ENCODE data around the gene BICD2. TPM values are rescaled to one million over a fixed set of nuclear protein-coding genes. Genes with fewer than 3 reads are reported as not detected.

The BICD2 gene
- total and polyA plus RNA-seq, 2 donors (not counting 1 experiment from before 2014, with no cell fraction given), result 33.2 to 49.5 TPM

DNA sequence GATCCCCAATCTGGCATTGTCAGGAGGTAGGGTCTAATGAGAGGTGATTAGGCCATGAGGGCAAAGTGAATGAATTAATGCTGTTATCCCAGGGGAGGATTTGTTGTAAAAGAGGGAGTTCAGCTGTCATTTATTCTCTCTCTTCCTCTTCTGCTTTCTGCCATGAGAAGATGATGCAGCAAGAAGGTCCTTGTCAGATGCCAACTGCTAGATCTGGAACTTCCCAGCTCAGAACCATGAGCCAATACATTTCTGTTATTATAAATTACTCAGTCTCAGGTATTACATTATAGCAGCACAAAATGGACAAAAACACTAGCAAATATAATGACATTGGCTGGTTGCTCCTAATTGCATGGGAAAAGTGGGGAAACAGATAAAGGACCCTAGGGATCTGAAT is 15.6 kb upstream of the BICD2 start:
- no peak overlapping the region for H2AFZ ChIP-seq (ENCODE audit: insufficient read depth, low read depth, low read length, poor library complexity, severe bottlenecking)
- H3K36me3 ChIP-seq (replicated peaks in 1 of 2; ENCODE audit: control extremely low read depth in 1 of 2, control insufficient read depth in 1 of 2, extremely low read depth in 1 of 2, insufficient read depth in 2 of 2, low read length in 1 of 2), result no peaks in the 10 kb centered on the region
- no peaks in the 10 kb centered on the region for H4K20me1 ChIP-seq (ENCODE audit: control insufficient read depth, insufficient read depth, low read length, poor library complexity, severe bottlenecking)
- peaks cover 5% of the 10 kb centered on the region for H3K4me1 Mint-ChIP-seq
- H3K27me3 ChIP-seq (replicated peaks in 1 of 4; ENCODE audit: control extremely low read depth in 1 of 4, control insufficient read depth in 3 of 4, insufficient read depth in 4 of 4, low read length in 3 of 4), result no peaks in the 10 kb centered on the region
- H3K9ac ChIP-seq (ENCODE audit: low read length), result no peak overlapping the region
- TF ChIP-seq CTCF (IDR thresholded peaks at IDR 0.05), result no peak
- TF ChIP-seq EZH2 (IDR thresholded peaks at IDR 0.05; ENCODE audit: borderline replicate concordance, insufficient read depth, low read depth, low read length, poor library complexity, severe bottlenecking), result no peak
- H3K79me2 ChIP-seq (ENCODE audit: control insufficient read depth, insufficient read depth, low read length), result no peaks in the 10 kb centered on the region
- H3K4me3 Mint-ChIP-seq, result no peak overlapping the region
- ChIA-PET POLR2A (interaction anchor here (0.6 to 1.0 kb wide), 2 partner anchors 13 to 22 kb away, joined by 3 to 5 read pairs; no protein-coding TSS in a partner anchor), CTCF (interaction anchor here (0.8 to 3.6 kb wide), 5 partner anchors 9 to 64 kb away, joined by 3 to 14 read pairs (median 4); no protein-coding TSS in a partner anchor)
- H3K4me2 ChIP-seq (replicated peaks; ENCODE audit: low read depth, low read length, poor library complexity, severe bottlenecking), result no peak overlapping the region
- H3K4me3 ChIP-seq (ENCODE audit: control extremely low read depth in 1 of 5, extremely low read depth in 1 of 5, insufficient read depth in 1 of 5, low read depth in 2 of 5, low read length in 4 of 5), result no peak overlapping the region
- intact Hi-C loops (cut with micrococcal nuclease), result no loop called here
- H3K9me3 Mint-ChIP-seq (ENCODE audit: insufficient read depth), result peaks cover 2% of the 10 kb centered on the region
- ATAC-seq (ENCODE audit: low read depth), result no peak
- peaks cover 3 to 4% of the 10 kb centered on the region in 2 donors for H3K4me1 ChIP-seq (ENCODE audit: control insufficient read depth in 2 of 2, insufficient read depth in 2 of 2, low read length in 2 of 2)
- H3K9me3 ChIP-seq (ENCODE audit: control extremely low read depth in 1 of 3, control insufficient read depth in 2 of 3, insufficient read depth in 1 of 3, low read length in 2 of 3), result peaks cover 0 to 13% (median 3%) of the 10 kb centered on the region in 3 donors
- no peak for DNase-seq
- H3K27ac Mint-ChIP-seq, result no peak overlapping the region
- no peaks in the 10 kb centered on the region for H3K27me3 Mint-ChIP-seq
- H3K27ac ChIP-seq (ENCODE audit: low read length in 2 of 2), result no peak overlapping the region

- Histone ChIP-seq H3K27me3 (replicated peaks in 1 of 4; ENCODE audit: control extremely low read depth in 1 of 4, control insufficient read depth in 3 of 4, insufficient read depth in 4 of 4, low read length in 3 of 4) (no peaks in the 10 kb centered on the region), H4K20me1 (ENCODE audit: control insufficient read depth, insufficient read depth, low read length, poor library complexity, severe bottlenecking) (no peaks in the 10 kb centered on the region), H3K4me1 (ENCODE audit: control insufficient read depth in 2 of 2, insufficient read depth in 2 of 2, low read length in 2 of 2) (peaks cover 11 to 14% of the 10 kb centered on the region in 2 donors), H3K4me2 (replicated peaks; ENCODE audit: low read depth, low read length, poor library complexity, severe bottlenecking) (no peak overlapping the region), H3K36me3 (replicated peaks in 1 of 2; ENCODE audit: control extremely low read depth in 1 of 2, control insufficient read depth in 1 of 2, extremely low read depth in 1 of 2, insufficient read depth in 2 of 2, low read length in 1 of 2) (no peaks in the 10 kb centered on the region), H3K9ac (ENCODE audit: low read length) (no peak overlapping the region), H3K9me3 (ENCODE audit: control extremely low read depth in 1 of 3, control insufficient read depth in 2 of 3, insufficient read depth in 1 of 3, low read length in 2 of 3) (peaks cover 0 to 11% (median 3%) of the 10 kb centered on the region in 3 donors), H2AFZ (ENCODE audit: insufficient read depth, low read depth, low read length, poor library complexity, severe bottlenecking) (no peak overlapping the region), H3K27ac (ENCODE audit: low read length in 2 of 2) (no peak overlapping the region), H3K79me2 (ENCODE audit: control insufficient read depth, insufficient read depth, low read length) (no peaks in the 10 kb centered on the region), H3K4me3 (ENCODE audit: control extremely low read depth in 1 of 5, extremely low read depth in 1 of 5, insufficient read depth in 1 of 5, low read depth in 2 of 5, low read length in 4 of 5) (no peak overlapping the region)
- ATAC-seq (ENCODE audit: low read depth), result no peak
- H3K4me1 Mint-ChIP-seq, result peaks cover 16% of the 10 kb centered on the region
- CTCF ChIA-PET, result interaction anchor here (0.6 to 1.3 kb wide), 4 partner anchors 10 to 24 kb away, joined by 3 to 4 read pairs (median 3); no protein-coding TSS in a partner anchor
- intact Hi-C loops (cut with micrococcal nuclease), result no loop called here
- no peak for DNase-seq
- no peaks in the 10 kb centered on the region for H3K27me3 Mint-ChIP-seq
- POLR2A ChIA-PET, result interaction anchor here (0.8 kb wide), 1 partner anchor 11 kb away, joined by 3 read pairs; the partner anchor contains the start of gene BICD2
- no peak overlapping the region for H3K27ac Mint-ChIP-seq
- H3K9me3 Mint-ChIP-seq (ENCODE audit: insufficient read depth), result peaks cover 2% of the 10 kb centered on the region
- 67% methylated on average over 3 of the region's 5 CpGs for whole genome bisulfite sequencing (ENCODE audit: insufficient coverage)
- no peak overlapping the region for H3K4me3 Mint-ChIP-seq
- TF ChIP-seq EZH2 (IDR thresholded peaks at IDR 0.05; ENCODE audit: borderline replicate concordance, insufficient read depth, low read depth, low read length, poor library complexity, severe bottlenecking), result no peak
- TF ChIP-seq CTCF (IDR thresholded peaks at IDR 0.05), result no peak
Measured at GRCh38 chr9:92775466-92775865, 10.8 kb upstream of the BICD2 start.
